Astrocyte (in vitro differentiated cells and primary cell): ENCODE data around the gene TPD52L1.

Experiments
- CTCF ChIP-seq: IDR thresholded peaks from 2 replicates; pipeline ENCODE4 v1.5.1; 2011; ENCODE audit warnings: low read depth, mild to moderate bottlenecking, inconsistent platforms, low read length, moderate library complexity; ENCODE audit not compliant: insufficient read depth
- EZH2 ChIP-seq: IDR thresholded peaks from 2 replicates; pipeline ENCODE4 v1.6.1; 2012; ENCODE audit warnings: mild to moderate bottlenecking, low read length, inconsistent platforms; ENCODE audit not compliant: insufficient read depth

DNA sequence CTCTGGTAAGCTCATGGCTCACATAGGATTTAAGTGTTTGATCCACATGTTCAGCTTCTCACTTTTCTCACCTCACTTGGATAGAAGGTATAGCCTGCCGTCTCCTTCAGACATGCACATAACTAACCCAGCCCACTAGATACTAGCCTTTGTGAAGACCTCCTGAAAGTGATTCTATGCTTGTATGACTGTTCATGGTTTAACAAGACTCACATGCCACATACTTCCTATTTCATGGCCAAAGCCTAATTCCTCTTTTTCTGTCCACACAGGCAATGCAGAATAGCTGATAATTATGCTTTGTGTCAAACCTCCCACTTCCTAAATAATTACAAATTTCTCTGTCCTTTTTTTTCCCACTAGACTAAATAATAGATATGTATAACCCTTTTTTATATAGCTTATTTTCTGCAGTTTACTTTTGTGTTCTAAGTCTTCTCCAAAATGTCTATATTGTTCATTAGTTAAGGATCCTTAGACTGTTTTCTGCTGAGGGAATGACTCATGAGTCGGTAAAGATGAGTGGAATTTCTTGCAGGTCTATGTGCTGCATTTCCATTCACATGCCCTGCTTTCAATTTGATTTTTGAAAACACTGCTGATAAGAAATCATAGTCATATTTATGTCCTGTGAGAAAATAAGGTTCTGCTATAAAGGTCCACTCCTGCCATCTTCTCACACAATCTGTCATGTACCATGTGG lies 105.2 kb downstream of the TPD52L1 start:
- no peak for TF ChIP-seq CTCF
- TF ChIP-seq EZH2, result no peak
